Measurements from ENCODE around the gene XAGE2. TPM values are rescaled to one million over a fixed set of nuclear protein-coding genes. Genes with fewer than 3 reads are reported as not detected.

The XAGE2 gene
- total RNA-seq, 1 experiment from 2014 or later, result not detected

DNA sequence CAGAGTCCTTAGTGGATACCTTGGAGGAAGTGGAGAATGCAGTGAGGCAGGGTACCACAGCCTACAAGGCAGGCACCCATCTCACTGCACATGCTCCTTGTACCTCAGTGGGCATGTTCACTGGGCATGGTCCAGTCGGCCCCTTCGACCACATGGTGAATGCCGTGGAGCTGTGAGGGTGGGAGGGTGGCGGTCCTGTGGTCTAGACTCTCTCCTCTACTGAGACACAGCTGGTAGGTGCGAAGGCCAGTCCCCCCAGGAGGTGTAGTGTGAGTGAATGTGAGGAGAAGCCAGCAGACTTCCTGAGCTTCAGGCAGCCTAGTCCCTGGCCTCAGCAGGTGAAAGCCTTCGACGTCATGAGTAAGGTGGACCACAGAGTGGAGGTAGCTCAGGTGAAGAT, 12.2 kb downstream of the XAGE2 start:
- Histone ChIP-seq H3K36me3 (replicated peaks; ENCODE audit: control insufficient read depth, insufficient read depth, low read length) (no peaks in the 10 kb centered on the region), H3K27me3 (ENCODE audit: control insufficient read depth, insufficient read depth, low read length) (no peaks in the 10 kb centered on the region), H3K4me3 (ENCODE audit: insufficient read depth, low read depth, low read length) (no peak overlapping the region)
- DNase-seq, result no peak

GRCh38 chrX:52410439-52411394, 41.9 kb downstream of the XAGE2 start:
- Histone ChIP-seq H3K4me3 (ENCODE audit: insufficient read depth, low read depth, low read length) (no peak overlapping the region), H3K27me3 (ENCODE audit: control insufficient read depth, insufficient read depth, low read length) (no peaks in the 10 kb centered on the region), H3K36me3 (replicated peaks; ENCODE audit: control insufficient read depth, insufficient read depth, low read length) (no peaks in the 10 kb centered on the region)
- DNase-seq, result no peak

DNA sequence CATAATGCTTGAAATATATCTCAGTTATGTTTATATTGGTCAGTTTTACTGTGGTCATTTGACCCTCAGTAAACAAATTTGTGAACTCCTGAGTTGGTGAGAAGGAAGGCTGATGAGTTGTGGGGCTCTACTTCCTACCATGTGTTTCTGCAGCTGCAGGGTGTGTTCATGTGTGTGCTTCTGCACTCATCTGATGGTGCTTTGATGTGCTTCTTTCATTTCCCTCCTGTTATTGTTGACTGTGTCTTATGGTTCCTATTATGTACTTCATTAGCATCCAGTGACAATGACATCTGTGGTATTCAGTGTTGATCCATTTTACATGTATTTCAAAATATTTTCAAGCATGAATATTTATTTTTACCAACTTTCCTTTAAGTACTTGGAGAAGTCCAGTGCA, 46.5 kb downstream of the XAGE2 start:
- H3K27me3 ChIP-seq (ENCODE audit: control insufficient read depth, insufficient read depth, low read length), result no peaks in the 10 kb centered on the region
- H3K36me3 ChIP-seq (replicated peaks; ENCODE audit: control insufficient read depth, insufficient read depth, low read length), result no peaks in the 10 kb centered on the region
- no peak for DNase-seq
- H3K4me3 ChIP-seq (ENCODE audit: insufficient read depth, low read depth, low read length), result no peak overlapping the region

DNA sequence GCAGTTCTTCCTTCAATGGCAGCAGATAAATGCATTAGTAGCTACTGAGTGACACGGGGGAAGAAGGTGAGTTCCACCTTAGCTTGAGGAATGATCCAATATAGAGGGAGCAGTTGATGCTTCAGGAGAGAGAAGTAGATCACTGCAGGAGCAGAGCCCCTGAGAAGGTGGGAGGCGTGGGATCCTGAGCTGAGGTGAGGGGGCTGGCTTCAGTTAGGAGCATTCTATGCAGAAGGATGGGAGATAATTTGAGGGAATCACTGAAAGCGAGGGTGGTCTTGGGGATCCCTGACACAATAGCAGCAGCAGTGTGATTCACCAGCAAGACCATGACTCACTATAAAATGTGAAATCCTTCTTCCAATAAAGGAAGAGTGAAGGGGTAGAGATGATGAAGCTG, 48.0 kb downstream of the XAGE2 start:
- Histone ChIP-seq H3K36me3 (replicated peaks; ENCODE audit: control insufficient read depth, insufficient read depth, low read length) (no peaks in the 10 kb centered on the region), H3K27me3 (ENCODE audit: control insufficient read depth, insufficient read depth, low read length) (no peaks in the 10 kb centered on the region), H3K4me3 (ENCODE audit: insufficient read depth, low read depth, low read length) (no peak overlapping the region)
- DNase-seq, result no peak

DNA sequence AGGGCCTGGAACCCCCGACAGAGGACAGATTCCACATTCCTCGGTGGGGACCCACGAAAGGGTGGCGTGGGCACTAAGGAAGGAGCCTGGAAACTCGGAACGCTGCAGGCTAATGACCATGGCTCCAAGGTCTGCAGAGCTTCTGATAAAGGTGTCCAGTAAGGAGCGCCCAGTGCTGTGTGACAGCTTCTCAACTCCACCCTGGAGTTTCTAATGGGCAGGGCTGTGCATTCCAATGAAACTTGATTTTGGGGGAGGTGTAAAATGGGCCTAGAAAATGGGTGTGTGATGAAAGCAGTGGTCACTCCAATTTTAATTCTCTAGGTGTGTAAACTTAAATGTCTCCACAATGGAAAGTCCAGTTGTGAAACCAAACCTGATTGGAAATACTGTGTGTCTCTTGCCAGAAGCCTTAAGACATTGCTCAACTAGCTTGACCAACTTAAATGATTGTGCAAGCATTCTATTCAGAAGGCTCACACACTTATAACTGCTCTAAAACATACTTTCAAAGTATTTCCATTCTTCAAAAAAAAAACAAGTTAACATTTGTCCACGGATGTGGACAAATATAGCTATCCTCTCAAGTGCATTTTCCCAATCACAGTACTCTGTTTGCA, 52.1 kb downstream of the XAGE2 start:
- no peak for DNase-seq
- Histone ChIP-seq H3K27me3 (ENCODE audit: control insufficient read depth, insufficient read depth, low read length) (no peaks in the 10 kb centered on the region), H3K36me3 (replicated peaks; ENCODE audit: control insufficient read depth, insufficient read depth, low read length) (no peaks in the 10 kb centered on the region), H3K4me3 (ENCODE audit: insufficient read depth, low read depth, low read length) (no peak overlapping the region)

DNA sequence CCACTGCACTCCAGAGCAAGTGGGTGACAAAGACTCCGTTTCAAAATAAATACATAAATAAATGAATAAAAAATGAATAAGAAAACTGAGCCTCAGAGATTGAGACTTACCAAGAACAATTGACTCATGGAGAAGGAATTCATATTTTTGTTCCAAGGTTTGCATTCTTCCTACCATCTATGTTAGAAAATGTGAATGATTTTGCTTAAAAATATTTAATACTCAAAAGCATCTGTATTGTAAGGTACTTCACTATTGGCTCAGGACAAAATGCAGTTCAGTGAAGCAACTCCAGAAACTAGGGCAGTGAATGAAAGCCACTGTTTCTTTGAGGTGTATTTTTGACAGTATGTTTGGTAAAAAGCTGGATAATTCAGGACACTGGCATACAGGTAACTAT, 54.1 kb downstream of the XAGE2 start:
- Histone ChIP-seq H3K4me3 (ENCODE audit: insufficient read depth, low read depth, low read length) (no peak overlapping the region), H3K36me3 (replicated peaks; ENCODE audit: control insufficient read depth, insufficient read depth, low read length) (no peaks in the 10 kb centered on the region), H3K27me3 (ENCODE audit: control insufficient read depth, insufficient read depth, low read length) (no peaks in the 10 kb centered on the region)
- DNase-seq, result no peak

DNA sequence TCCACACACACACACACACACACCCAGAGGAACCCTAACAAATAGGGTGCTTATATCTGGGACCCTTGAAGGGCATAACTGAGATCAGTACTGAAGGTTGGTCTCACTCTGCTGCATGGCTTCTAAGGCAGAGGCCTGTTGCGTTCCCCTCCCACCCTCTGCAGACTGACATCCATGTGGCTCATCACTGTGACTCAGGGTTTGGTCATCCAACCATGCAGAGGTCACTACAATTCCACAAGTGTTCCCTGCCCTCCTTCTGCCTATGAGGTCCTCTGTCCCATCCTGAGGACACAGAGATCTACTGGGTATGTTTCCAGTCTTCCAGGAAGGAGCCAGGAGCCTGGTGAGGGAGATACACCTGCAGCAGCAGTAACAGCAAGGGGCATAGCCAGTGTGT, 55.8 kb downstream of the XAGE2 start:
- H3K27me3 ChIP-seq (ENCODE audit: control insufficient read depth, insufficient read depth, low read length), result no peaks in the 10 kb centered on the region
- no peak for DNase-seq
- no peaks in the 10 kb centered on the region for H3K36me3 ChIP-seq (replicated peaks; ENCODE audit: control insufficient read depth, insufficient read depth, low read length)
- H3K4me3 ChIP-seq (ENCODE audit: insufficient read depth, low read depth, low read length), result no peak overlapping the region

Other genes starting within 250 kb of the XAGE2 start
- 54.0 and 69.7 TPM in 2 replicates for gene MAGED4, start 184.1 kb upstream of the XAGE2 start, total RNA-seq (2014; rRNA removed; shearing (Covaris generic))
- not detected in 2 replicates for gene XAGE1A, start 126.8 kb downstream of the XAGE2 start, total RNA-seq (2014; rRNA removed; shearing (Covaris generic))
- gene XAGE1B, start 148.0 kb downstream of the XAGE2 start, total RNA-seq (2014; rRNA removed; shearing (Covaris generic)), result not detected in 2 replicates